GM19035 (cell line): Measurements from ENCODE around the gene ARSD.

Source experiments
- ATAC-seq: cut with Tn5 transposase; IDR thresholded peaks from one replicate; pipeline ENCODE4 v1.9.1; 2021; ENCODE audit not compliant: unreplicated experiment

The ARSD gene

DNA sequence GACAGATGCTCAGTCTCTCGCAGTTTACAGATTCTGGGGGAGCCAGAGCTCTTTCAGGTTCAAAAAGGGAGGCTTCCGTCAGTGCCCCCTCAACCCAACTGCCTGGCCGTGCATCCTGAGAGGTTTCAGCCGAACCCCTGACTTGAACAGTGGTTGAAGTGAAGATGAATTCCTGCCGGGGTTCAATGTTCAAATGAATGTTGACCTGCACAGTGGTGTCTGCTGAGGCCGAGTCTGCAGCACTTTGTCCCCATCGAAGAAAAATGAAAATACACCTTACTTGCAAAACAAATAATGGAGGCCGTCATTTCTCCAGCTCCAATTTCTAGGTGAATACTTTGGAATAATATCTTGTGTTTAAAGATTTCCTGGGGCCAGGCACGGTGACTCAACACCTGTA lies 66.7 kb downstream of the ARSD start:
- no peak for ATAC-seq

GRCh38 chrX:2859197-2859797 lies 69.8 kb downstream of the ARSD start:
- no peak for ATAC-seq

- ATAC-seq, result no peak
Measured at GRCh38 chrX:2857566-2857965, 71.6 kb downstream of the ARSD start.

DNA sequence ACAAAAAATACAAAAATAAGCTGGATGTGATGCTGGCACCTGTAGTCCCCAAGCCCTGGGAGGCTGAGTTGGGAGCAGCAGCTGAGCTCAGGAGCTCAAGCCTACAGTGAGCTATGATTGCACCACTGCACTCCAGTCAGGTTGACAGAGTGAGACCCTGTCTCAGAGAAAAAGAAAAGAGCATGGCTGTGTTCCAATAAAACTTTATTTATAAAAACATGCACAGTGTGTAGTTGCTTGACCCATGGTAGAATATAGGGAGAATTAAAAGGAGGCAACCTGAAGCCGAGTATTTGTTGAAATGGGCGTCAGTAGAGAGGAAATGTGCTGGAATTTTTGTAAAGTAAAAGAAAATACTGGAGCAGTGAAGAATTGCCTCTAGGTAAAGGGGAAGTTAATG lies 73.4 kb downstream of the ARSD start:
- no peak for ATAC-seq

- no peak for ATAC-seq
Measured at GRCh38 chrX:2854918-2855317, 74.2 kb downstream of the ARSD start.
